ENCODE results near the gene IL26. TPM values are rescaled to one million over a fixed set of nuclear protein-coding genes. Genes with fewer than 3 reads are reported as not detected.

The IL26 gene
- polyA plus RNA-seq, 1 donor (not counting 4 experiments of a cell fraction or from before 2014, with no cell fraction given), result not detected

DNA sequence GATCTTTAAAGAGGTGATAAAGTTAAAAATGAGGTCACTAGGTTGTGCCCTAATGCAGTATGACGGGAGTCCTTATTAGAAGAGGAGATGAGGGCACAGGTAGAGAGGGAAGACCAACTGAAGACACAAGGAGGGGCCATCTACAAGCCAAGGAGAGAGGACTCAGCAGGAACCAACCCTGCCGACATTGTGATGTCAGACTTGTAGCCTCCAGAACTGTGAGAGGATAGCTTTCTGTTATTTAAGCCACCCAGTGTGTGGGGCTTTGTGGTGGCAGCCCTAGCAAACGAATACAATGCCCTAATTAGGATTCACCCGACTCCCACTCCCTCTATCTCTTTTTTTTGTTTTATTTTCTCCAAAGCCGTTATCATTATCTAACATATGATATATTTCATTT lies 7.9 kb upstream of the IL26 start:
- Histone ChIP-seq H4K20me1 (ENCODE audit: control insufficient read depth, extremely low read depth, insufficient read depth, low read length) (no peaks in the 10 kb centered on the region), H3K4me3 (ENCODE audit: control insufficient read depth in 2 of 3, extremely low read depth in 1 of 3, insufficient read depth in 2 of 3, low read depth in 1 of 3, low read length in 3 of 3) (no peak overlapping the region), H3K9ac (ENCODE audit: control insufficient read depth, extremely low read depth, insufficient read depth, low read length) (no peak overlapping the region), H2AFZ (ENCODE audit: control insufficient read depth, low read length) (no peak overlapping the region), H3K27ac (ENCODE audit: control insufficient read depth, insufficient read depth, low read length) (no peak overlapping the region), H3K79me2 (ENCODE audit: control insufficient read depth, insufficient read depth, low read length) (no peaks in the 10 kb centered on the region), H3K36me3 (ENCODE audit: control insufficient read depth in 2 of 2, extremely low read depth in 1 of 2, insufficient read depth in 2 of 2, low read length in 2 of 2) (no peaks in the 10 kb centered on the region), H3K4me1 (ENCODE audit: control insufficient read depth, extremely low read depth, insufficient read depth, low read length) (peaks cover 7% of the 10 kb centered on the region), H3K27me3 (ENCODE audit: control insufficient read depth, extremely low read depth, insufficient read depth, low read length) (no peaks in the 10 kb centered on the region), H3K9me1 (ENCODE audit: control insufficient read depth, extremely low read depth, insufficient read depth, low read length) (no peaks in the 10 kb centered on the region), H3K4me2 (ENCODE audit: control insufficient read depth, extremely low read depth, insufficient read depth, low read depth, low read length) (no peak overlapping the region), H3K9me3 (ENCODE audit: control insufficient read depth, low read depth, low read length) (no peaks in the 10 kb centered on the region)
- FAIRE-seq (no peak), DNase-seq (ENCODE audit: low read depth, low spot score) (no peak)
- dilution Hi-C loops (cut with MboI; ENCODE audit: extremely low pct_ligation_motif_present, low sequenced_read_pairs), result no loop called here
- no peak for TF ChIP-seq EZH2 (IDR thresholded peaks at IDR 0.05; ENCODE audit: low read length)
- TF ChIP-seq, protein P1, sequence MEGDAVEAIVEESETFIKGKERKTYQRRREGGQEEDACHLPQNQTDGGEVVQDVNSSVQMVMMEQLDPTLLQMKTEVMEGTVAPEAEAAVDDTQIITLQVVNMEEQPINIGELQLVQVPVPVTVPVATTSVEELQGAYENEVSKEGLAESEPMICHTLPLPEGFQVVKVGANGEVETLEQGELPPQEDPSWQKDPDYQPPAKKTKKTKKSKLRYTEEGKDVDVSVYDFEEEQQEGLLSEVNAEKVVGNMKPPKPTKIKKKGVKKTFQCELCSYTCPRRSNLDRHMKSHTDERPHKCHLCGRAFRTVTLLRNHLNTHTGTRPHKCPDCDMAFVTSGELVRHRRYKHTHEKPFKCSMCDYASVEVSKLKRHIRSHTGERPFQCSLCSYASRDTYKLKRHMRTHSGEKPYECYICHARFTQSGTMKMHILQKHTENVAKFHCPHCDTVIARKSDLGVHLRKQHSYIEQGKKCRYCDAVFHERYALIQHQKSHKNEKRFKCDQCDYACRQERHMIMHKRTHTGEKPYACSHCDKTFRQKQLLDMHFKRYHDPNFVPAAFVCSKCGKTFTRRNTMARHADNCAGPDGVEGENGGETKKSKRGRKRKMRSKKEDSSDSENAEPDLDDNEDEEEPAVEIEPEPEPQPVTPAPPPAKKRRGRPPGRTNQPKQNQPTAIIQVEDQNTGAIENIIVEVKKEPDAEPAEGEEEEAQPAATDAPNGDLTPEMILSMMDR (optimal IDR thresholded peaks at IDR 0.05 in 1 of 3, IDR thresholded peaks at IDR 0.05 in 1 of 3, conservative IDR thresholded peaks at IDR 0.05 in 1 of 3; ENCODE audit: extremely low read depth in 1 of 3, insufficient read depth in 2 of 3, low read length in 3 of 3), result no peak

DNA sequence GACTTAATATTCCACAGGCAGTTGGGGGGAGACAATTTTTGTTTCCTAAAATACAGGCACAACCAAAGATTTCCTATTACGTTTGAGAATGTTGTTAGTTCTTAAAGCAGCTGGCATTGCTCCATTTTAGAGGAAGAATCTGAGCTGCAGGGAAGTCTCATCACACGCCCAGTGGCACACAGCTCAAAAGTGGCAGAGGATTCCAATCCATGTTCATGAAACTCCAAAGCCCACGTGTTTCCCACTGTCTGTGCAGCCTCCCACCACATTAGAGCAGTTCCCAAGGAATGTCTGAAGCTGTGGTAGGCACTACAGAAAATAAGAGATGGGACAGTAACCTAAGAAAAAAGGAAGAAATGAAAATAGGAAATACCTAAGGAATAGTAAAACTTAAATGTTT lies 6.1 kb upstream of the IL26 start:
- no peaks in the 10 kb centered on the region for H4K20me1 ChIP-seq (ENCODE audit: control insufficient read depth, extremely low read depth, insufficient read depth, low read length)
- H3K9me1 ChIP-seq (ENCODE audit: control insufficient read depth, extremely low read depth, insufficient read depth, low read length), result no peaks in the 10 kb centered on the region
- peaks cover 7% of the 10 kb centered on the region for H3K4me1 ChIP-seq (ENCODE audit: control insufficient read depth, extremely low read depth, insufficient read depth, low read length)
- no peak overlapping the region for H3K4me2 ChIP-seq (ENCODE audit: control insufficient read depth, extremely low read depth, insufficient read depth, low read depth, low read length)
- no peak for FAIRE-seq
- no peak for TF ChIP-seq EZH2 (IDR thresholded peaks at IDR 0.05; ENCODE audit: low read length)
- TF ChIP-seq, protein P1 (optimal IDR thresholded peaks at IDR 0.05 in 1 of 3, IDR thresholded peaks at IDR 0.05 in 1 of 3, conservative IDR thresholded peaks at IDR 0.05 in 1 of 3; ENCODE audit: extremely low read depth in 1 of 3, insufficient read depth in 2 of 3, low read length in 3 of 3), result no peak
- H3K79me2 ChIP-seq (ENCODE audit: control insufficient read depth, insufficient read depth, low read length), result no peaks in the 10 kb centered on the region
- no peak overlapping the region for H3K27ac ChIP-seq (ENCODE audit: control insufficient read depth, insufficient read depth, low read length)
- H3K9me3 ChIP-seq (ENCODE audit: control insufficient read depth, low read depth, low read length), result no peaks in the 10 kb centered on the region
- no peaks in the 10 kb centered on the region for H3K36me3 ChIP-seq (ENCODE audit: control insufficient read depth in 2 of 2, extremely low read depth in 1 of 2, insufficient read depth in 2 of 2, low read length in 2 of 2)
- dilution Hi-C loops (cut with MboI; ENCODE audit: extremely low pct_ligation_motif_present, low sequenced_read_pairs), result no loop called here
- no peak overlapping the region for H3K9ac ChIP-seq (ENCODE audit: control insufficient read depth, extremely low read depth, insufficient read depth, low read length)
- no peak overlapping the region for H3K4me3 ChIP-seq (ENCODE audit: control insufficient read depth in 2 of 3, extremely low read depth in 1 of 3, insufficient read depth in 2 of 3, low read depth in 1 of 3, low read length in 3 of 3)
- no peak for DNase-seq (ENCODE audit: low read depth, low spot score)
- H2AFZ ChIP-seq (ENCODE audit: control insufficient read depth, low read length), result no peak overlapping the region
- H3K27me3 ChIP-seq (ENCODE audit: control insufficient read depth, extremely low read depth, insufficient read depth, low read length), result no peaks in the 10 kb centered on the region
